CD4-positive, alpha-beta memory T cell (primary cell): Measurements from ENCODE around the gene TENM3. TPM values are rescaled to one million over a fixed set of nuclear protein-coding genes. Genes with fewer than 3 reads are reported as not detected.

Source experiments
- CTCF ChIA-PET: fragments of 350-600 bp; sonication (Branson Sonifier 250); formaldehyde crosslinking; loops from one replicate; lab custom pipeline; 2021; ENCODE audit warnings: inconsistent platforms; ENCODE audit not compliant: partially characterized antibody; lab: Charles Lee
- POLR2A ChIA-PET: fragments of 350-600 bp; sonication (Branson Sonifier 250); formaldehyde crosslinking; loops from one replicate; lab custom pipeline; 2021; ENCODE audit not compliant: partially characterized antibody; lab: Charles Lee
- DNase-seq, 5 donors: peaks; one replicate each; pipeline versions ENCODE4 v3.0.0 to v3.0.0-alpha.2; 2020 to 2022; ENCODE audit warnings: mixed read lengths in 1 of 5
- H3K27ac ChIP-seq: one replicate; pipeline ENCODE4 v1.7.0; 2013; ENCODE audit warnings: low read depth, low read length
- H3K27me3 ChIP-seq: 2 replicates; pipeline ENCODE4 v1.7.0; 2013; ENCODE audit warnings: mild to moderate bottlenecking, low read length, moderate library complexity; ENCODE audit not compliant: insufficient read depth
- H3K36me3 ChIP-seq: 2 replicates; pipeline ENCODE4 v1.7.0; 2013; ENCODE audit warnings: mild to moderate bottlenecking, low read length, moderate library complexity; ENCODE audit not compliant: insufficient read depth
- H3K4me1 ChIP-seq: 2 replicates; pipeline ENCODE4 v1.7.0; 2013; ENCODE audit warnings: mild to moderate bottlenecking, low read length, moderate library complexity; ENCODE audit not compliant: insufficient read depth
- H3K4me3 ChIP-seq, 2 donors: one replicate each; pipeline ENCODE4 v1.7.0; 2013; ENCODE audit warnings: low read length in 2 of 2, mild to moderate bottlenecking in 1 of 2
- H3K9me3 ChIP-seq, 2 donors: one replicate each; pipeline ENCODE4 v1.7.0; 2013; ENCODE audit warnings: low read length in 2 of 2, control low read depth in 1 of 2; ENCODE audit not compliant: control insufficient read depth in 1 of 2
- H3K27ac Mint-ChIP-seq, 7 donors: one replicate each; pipeline ENCODE4 v1.8.0; 2020 to 2021; ENCODE audit warnings: mixed read lengths in 7 of 7, mild to moderate bottlenecking in 6 of 7, inconsistent platforms in 3 of 7, moderate library complexity in 3 of 7
- H3K27me3 Mint-ChIP-seq, 2 donors: one replicate each; pipeline ENCODE4 v1.8.0; 2020 to 2021; ENCODE audit warnings: mixed read lengths in 2 of 2
- H3K36me3 Mint-ChIP-seq, 2 donors: one replicate each; pipeline ENCODE4 v1.8.0; 2020 to 2021; ENCODE audit warnings: mixed read lengths in 2 of 2, inconsistent platforms in 1 of 2, mild to moderate bottlenecking in 1 of 2
- H3K4me1 Mint-ChIP-seq, 4 donors: one replicate each; pipeline ENCODE4 v1.8.0; 2020 to 2021; ENCODE audit warnings: mixed read lengths in 4 of 4, mild to moderate bottlenecking in 1 of 4
- H3K4me3 Mint-ChIP-seq, 8 donors: one replicate each; pipeline ENCODE4 v1.8.0; 2020 to 2021; ENCODE audit warnings: mixed read lengths in 8 of 8, mild to moderate bottlenecking in 7 of 8, moderate library complexity in 6 of 8, inconsistent platforms in 3 of 8
- H3K9me3 Mint-ChIP-seq, 8 donors: one replicate each; pipeline ENCODE4 v1.8.0; 2020 to 2021; ENCODE audit warnings: mixed read lengths in 8 of 8, mild to moderate bottlenecking in 5 of 8, inconsistent platforms in 3 of 8, moderate library complexity in 1 of 8
- intact Hi-C: fragments of 100-400 bp; cut with micrococcal nuclease; formaldehyde crosslinking; loops from one replicate; pipeline ENCODE4 v1.15.1; 2023
- polyA plus RNA-seq, 2 donors: library from polyadenylated mRNA; unstranded; fragments of 300-500 nt; fragmentation: Illumina TruSeq; gene quantifications; one replicate each; pipeline ENCODE4 v1.2.3, GENCODE V29; 2021
- total RNA-seq, 2 experiments: library from RNA; stranded (reverse); gene quantifications; one replicate each; pipeline ENCODE4 v1.2.3, GENCODE V29; 2021

The TENM3 gene
- total and polyA plus RNA-seq, 4 experiments from 2014 or later = not detected

- Mint-ChIP-seq H3K36me3 (no peaks in the 10 kb centered on the region), H3K4me1 (peaks cover 0 to 1% (median 0%) of the 10 kb centered on the region in 4 donors), H3K27ac (no peak overlapping the region), H3K27me3 (no peaks in the 10 kb centered on the region), H3K9me3 (peaks cover 0 to 10% (median 2%) of the 10 kb centered on the region in 8 donors), H3K4me3 (no peak overlapping the region)
- Histone ChIP-seq H3K9me3 (no peaks in the 10 kb centered on the region), H3K27me3 (no peaks in the 10 kb centered on the region), H3K27ac (no peak overlapping the region), H3K4me1 (no peaks in the 10 kb centered on the region), H3K36me3 (no peaks in the 10 kb centered on the region), H3K4me3 (no peak overlapping the region)
- CTCF ChIA-PET = no interaction called here
- POLR2A ChIA-PET = no interaction called here
- no peak for DNase-seq
- intact Hi-C loops = no loop called here
Observed at GRCh38 chr4:182291175-182291574, 48.0 kb downstream of the TENM3 start.

GRCh38 chr4:182291597-182292270 lies 48.5 kb downstream of the TENM3 start:
- H3K27me3 Mint-ChIP-seq = no peaks in the 10 kb centered on the region
- Histone ChIP-seq H3K27me3 (no peaks in the 10 kb centered on the region), H3K9me3 (no peaks in the 10 kb centered on the region), H3K36me3 (no peaks in the 10 kb centered on the region), H3K4me3 (no peak overlapping the region), H3K4me1 (no peaks in the 10 kb centered on the region), H3K27ac (no peak overlapping the region)
- H3K9me3 Mint-ChIP-seq = peaks cover 0 to 10% (median 2%) of the 10 kb centered on the region in 8 donors
- H3K4me1 Mint-ChIP-seq = peaks cover 0 to 1% (median 0%) of the 10 kb centered on the region in 4 donors
- CTCF ChIA-PET = no interaction called here
- no peak overlapping the region for H3K4me3 Mint-ChIP-seq
- intact Hi-C loops = no loop called here
- H3K36me3 Mint-ChIP-seq = no peaks in the 10 kb centered on the region
- POLR2A ChIA-PET = no interaction called here
- H3K27ac Mint-ChIP-seq = no peak overlapping the region
- DNase-seq = no peak

- no peaks in the 10 kb centered on the region for H3K36me3 Mint-ChIP-seq
- no peak for DNase-seq
- H3K9me3 Mint-ChIP-seq = peaks cover 0 to 10% (median 3%) of the 10 kb centered on the region in 8 donors
- Histone ChIP-seq H3K36me3 (no peaks in the 10 kb centered on the region), H3K27ac (no peak overlapping the region), H3K4me1 (no peaks in the 10 kb centered on the region), H3K27me3 (no peaks in the 10 kb centered on the region), H3K9me3 (no peaks in the 10 kb centered on the region), H3K4me3 (no peak overlapping the region)
- ChIA-PET POLR2A (no interaction called here), CTCF (no interaction called here)
- H3K4me3 Mint-ChIP-seq = no peak overlapping the region
- H3K4me1 Mint-ChIP-seq = no peaks in the 10 kb centered on the region
- H3K27me3 Mint-ChIP-seq = no peaks in the 10 kb centered on the region
- H3K27ac Mint-ChIP-seq = no peak overlapping the region
- intact Hi-C loops = no loop called here
Observed at GRCh38 chr4:182292612-182293011, 49.4 kb downstream of the TENM3 start.

- Mint-ChIP-seq H3K27me3 (no peaks in the 10 kb centered on the region), H3K4me1 (no peaks in the 10 kb centered on the region), H3K4me3 (no peak overlapping the region), H3K27ac (no peak overlapping the region), H3K36me3 (no peaks in the 10 kb centered on the region), H3K9me3 (peaks cover 0 to 11% (median 3%) of the 10 kb centered on the region in 8 donors)
- Histone ChIP-seq H3K27me3 (no peaks in the 10 kb centered on the region), H3K4me3 (no peak overlapping the region), H3K27ac (no peak overlapping the region), H3K4me1 (no peaks in the 10 kb centered on the region), H3K36me3 (no peaks in the 10 kb centered on the region), H3K9me3 (no peaks in the 10 kb centered on the region)
- intact Hi-C loops = no loop called here
- ChIA-PET CTCF (no interaction called here), POLR2A (no interaction called here)
- no peak for DNase-seq
Observed at GRCh38 chr4:182293691-182294255, 50.6 kb downstream of the TENM3 start.

GRCh38 chr4:182294451-182294850 lies 51.2 kb downstream of the TENM3 start:
- no peak overlapping the region for H3K27ac Mint-ChIP-seq
- Histone ChIP-seq H3K4me1 (no peaks in the 10 kb centered on the region), H3K27ac (no peak overlapping the region), H3K9me3 (no peaks in the 10 kb centered on the region), H3K27me3 (no peaks in the 10 kb centered on the region), H3K4me3 (no peak overlapping the region), H3K36me3 (no peaks in the 10 kb centered on the region)
- peaks cover 0 to 11% (median 3%) of the 10 kb centered on the region in 8 donors for H3K9me3 Mint-ChIP-seq
- intact Hi-C loops = no loop called here
- H3K36me3 Mint-ChIP-seq = no peaks in the 10 kb centered on the region
- no peaks in the 10 kb centered on the region for H3K4me1 Mint-ChIP-seq
- CTCF ChIA-PET = no interaction called here
- H3K27me3 Mint-ChIP-seq = no peaks in the 10 kb centered on the region
- DNase-seq = no peak
- POLR2A ChIA-PET = no interaction called here
- H3K4me3 Mint-ChIP-seq = no peak overlapping the region

- Histone ChIP-seq H3K36me3 (no peaks in the 10 kb centered on the region), H3K4me1 (no peaks in the 10 kb centered on the region), H3K4me3 (no peak overlapping the region), H3K27ac (no peak overlapping the region), H3K27me3 (no peaks in the 10 kb centered on the region), H3K9me3 (no peaks in the 10 kb centered on the region)
- intact Hi-C loops = no loop called here
- H3K27me3 Mint-ChIP-seq = no peaks in the 10 kb centered on the region
- ChIA-PET POLR2A (no interaction called here), CTCF (no interaction called here)
- no peaks in the 10 kb centered on the region for H3K4me1 Mint-ChIP-seq
- H3K4me3 Mint-ChIP-seq = no peak overlapping the region
- DNase-seq = no peak
- H3K27ac Mint-ChIP-seq = no peak overlapping the region
- H3K36me3 Mint-ChIP-seq = no peaks in the 10 kb centered on the region
- peaks cover 0 to 5% (median 0%) of the 10 kb centered on the region in 8 donors for H3K9me3 Mint-ChIP-seq
Observed at GRCh38 chr4:182297659-182298058, 54.5 kb downstream of the TENM3 start.

- H3K27me3 ChIP-seq = no peaks in the 10 kb centered on the region
- H3K4me3 ChIP-seq = no peak overlapping the region
- H3K9me3 Mint-ChIP-seq = peaks cover 0 to 5% (median 0%) of the 10 kb centered on the region in 8 donors
- no peaks in the 10 kb centered on the region for H3K9me3 ChIP-seq
- no peak for DNase-seq
- H3K4me1 ChIP-seq = no peaks in the 10 kb centered on the region
- no peaks in the 10 kb centered on the region for H3K27me3 Mint-ChIP-seq
- ChIA-PET POLR2A (no interaction called here), CTCF (no interaction called here)
- intact Hi-C loops = no loop called here
- no peaks in the 10 kb centered on the region for H3K36me3 ChIP-seq
- no peak overlapping the region for H3K27ac Mint-ChIP-seq
- no peaks in the 10 kb centered on the region for H3K4me1 Mint-ChIP-seq
- H3K36me3 Mint-ChIP-seq = no peaks in the 10 kb centered on the region
- no peak overlapping the region for H3K4me3 Mint-ChIP-seq
- H3K27ac ChIP-seq = no peak overlapping the region
Observed at GRCh38 chr4:182301736-182302135, 58.5 kb downstream of the TENM3 start.
